Transverse colon (tissue), 4 donors: ENCODE data around the gene KICS2. TPM values are rescaled to one million over a fixed set of nuclear protein-coding genes. Genes with fewer than 3 reads are reported as not detected.

Experiments used
- DNase-seq: peaks from one replicate; pipeline ENCODE4 v3.0.0-alpha.2; 2019
- H3K27ac ChIP-seq, 4 donors: fragments of 200-600 bp; sonication (generic); 2 replicates each; pipeline ENCODE4 v1.5.1; 2016 to 2018; ENCODE audit warnings: inconsistent platforms in 4 of 4
- H3K27me3 ChIP-seq: fragments of 200-600 bp; sonication (generic); 2 replicates; pipeline ENCODE4 v1.5.1; 2017; ENCODE audit warnings: inconsistent platforms
- H3K36me3 ChIP-seq, 4 donors: fragments of 200-600 bp; sonication (generic); 2 replicates each; pipeline ENCODE4 v1.5.1; 2017 to 2019; ENCODE audit warnings: inconsistent platforms in 4 of 4
- H3K4me1 ChIP-seq, 4 donors: fragments of 200-600 bp; sonication (generic); 2 replicates each; pipeline ENCODE4 v1.5.1; 2017 to 2020; ENCODE audit warnings: inconsistent platforms in 4 of 4
- H3K4me3 ChIP-seq, 4 donors: fragments of 200-600 bp; sonication (generic); 1 replicate in 1 of 4; 2 replicates in 3 of 4; pipeline versions ENCODE4 v1.5.1 to v1.6.1; 2017 to 2019; ENCODE audit warnings: inconsistent platforms in 4 of 4
- H3K9me3 ChIP-seq, 2 donors: fragments of 200-600 bp; sonication (generic); 2 replicates each; pipeline ENCODE4 v1.5.1; 2017 to 2019; ENCODE audit warnings: inconsistent platforms in 2 of 2
- CTCF ChIP-seq, 5 experiments: fragments of 200-600 bp in 3 of 5; fragments of 450-650 bp in 2 of 5; sonication (generic) in 3 of 5; IDR thresholded peaks; 1 replicate in 2 of 5; 2 replicates in 3 of 5; pipeline ENCODE4 v1.5.1; 2016 to 2017; ENCODE audit warnings: antibody characterized with exemption in 5 of 5, inconsistent platforms in 3 of 5, mild to moderate bottlenecking in 2 of 5, moderate library complexity in 1 of 5
- EP300 ChIP-seq: sonication (generic); formaldehyde crosslinking; IDR thresholded peaks from one replicate; pipeline ENCODE4 v1.6.1; 2017; ENCODE audit warnings: antibody characterized with exemption, low read depth
- POLR2A ChIP-seq: fragments of 450-650 bp; IDR thresholded peaks from one replicate; pipeline ENCODE4 v1.6.1; 2016; ENCODE audit warnings: antibody characterized with exemption, mild to moderate bottlenecking, moderate library complexity
- POLR2AphosphoS5 ChIP-seq, 3 donors: sonication (generic); formaldehyde crosslinking; IDR thresholded peaks; one replicate each; pipeline ENCODE4 v1.6.1; 2016; ENCODE audit warnings: antibody characterized with exemption in 3 of 3
- WGBS, 2 donors: methylation state at CpG; one replicate each; pipeline ENCODE4 v1.1.5; 2018; ENCODE audit warnings: low coverage in 1 of 2; 5-methylcytosine and 5-hydroxymethylcytosine counted together
- in situ Hi-C, 4 donors: fragments of 200-750 bp; cut with MboI; loops; one replicate each; pipeline versions ENCODE4 v1.15.0 to v1.15.1; 2017; ENCODE audit warnings: low sequenced_read_pairs in 3 of 4, low pct_ligation_motif_present in 1 of 4, low pct_unique_long_range_greater_than_20kb in 1 of 4
- intact Hi-C: fragments of 100-400 bp; cut with DNase I; formaldehyde crosslinking; loops from one replicate; pipeline ENCODE4 v1.15.1; 2023; ENCODE audit warnings: low total_unique reads
- small RNA-seq, 4 donors: library from RNA; depleted of rRNA; stranded (forward); fragments of <200 nt; gene quantifications; one replicate each; pipeline ENCODE3, GENCODE V24; 2016
- total RNA-seq, 4 donors: library from RNA; depleted of rRNA; stranded (reverse); fragments of >200 nt; gene quantifications; one replicate each; pipeline ENCODE4 v1.1.0, GENCODE V29; 2016

The KICS2 gene
- total RNA-seq, 4 donors from 2014 or later: 2.8 to 10.2 (median 4.7) TPM

- in situ Hi-C loops (loop anchor here in 1 of 4 donors (10.0 kb wide), 1 partner anchor 331 kb away; the partner anchor contains the start of gene SRGAP1), intact Hi-C loops (loop anchor here (5.0 kb wide), 1 partner anchor 1068 kb away; no protein-coding TSS in a partner anchor)
- H3K36me3 ChIP-seq: no peaks in the 10 kb centered on the region
- no peaks in the 10 kb centered on the region for H3K9me3 ChIP-seq
- 89 to 91% methylated on average over 1 to 2 of the region's 2 CpGs for WGBS, 2 donors
- no peak overlapping the region for H3K4me3 ChIP-seq
- H3K27me3 ChIP-seq: no peaks in the 10 kb centered on the region
- H3K4me1 ChIP-seq: no peaks in the 10 kb centered on the region
- no peak overlapping the region for H3K27ac ChIP-seq
- TF ChIP-seq POLR2A (no peak), POLR2AphosphoS5 (IDR thresholded peaks at IDR 0.05) (no peak), CTCF (IDR thresholded peaks at IDR 0.05) (no peak), EP300 (no peak)
- DNase-seq: no peak
These were observed 46.7 kb downstream of the KICS2 start for GRCh38 chr12:64175254-64175945.

- no peaks in the 10 kb centered on the region for H3K27me3 ChIP-seq
- 77 to 100% methylated on average over 1 to 3 of the region's 3 CpGs for WGBS, 2 donors
- in situ Hi-C loops: loop anchor here in 1 of 4 donors (10.0 kb wide), 1 partner anchor 329 kb away; the partner anchor contains the start of gene SRGAP1
- TF ChIP-seq POLR2A: no peak
- no peak for TF ChIP-seq POLR2AphosphoS5 (IDR thresholded peaks at IDR 0.05)
- TF ChIP-seq CTCF (IDR thresholded peaks at IDR 0.05): no peak
- no peak for TF ChIP-seq EP300
- no peaks in the 10 kb centered on the region for H3K4me1 ChIP-seq
- DNase-seq: no peak
- no peaks in the 10 kb centered on the region for H3K9me3 ChIP-seq
- H3K36me3 ChIP-seq: no peaks in the 10 kb centered on the region
- no peak overlapping the region for H3K4me3 ChIP-seq
- intact Hi-C loops: no loop called here
- H3K27ac ChIP-seq: no peak overlapping the region
These were observed 48.6 kb downstream of the KICS2 start for GRCh38 chr12:64173456-64173855.

Small RNAs within 50 kb of the gene (small RNA-seq; reads per million reads assigned to genes)
- 0 reads per million in 4 donors for gene RNU5A-7P
- 0 reads per million in 4 donors for gene RNU6-1009P

Other genes with a start within 250 kb of the KICS2 start
- under 1 TPM in 2 of 4 donors, not detected in 2; 0.32 to 0.41 TPM for gene C12orf56, start 168.5 kb upstream of the KICS2 start, total RNA-seq
- 10 to 100 TPM; 15.7 to 56.9 (median 27.0) TPM for gene XPOT, start 182.1 kb upstream of the KICS2 start, total RNA-seq
- 10 to 100 TPM in 3 of 4 donors, 1 to 10 TPM in 1; 6.4 to 25.9 (median 17.1) TPM for gene TBK1, start 229.8 kb upstream of the KICS2 start, total RNA-seq